OCI-LY7 (cell line): Measurements from ENCODE around the gene LOX. TPM values are rescaled to one million over a fixed set of nuclear protein-coding genes. Genes with fewer than 3 reads are reported as not detected.

ENCODE experiments used
- BruUV-seq: library from RNA; stranded (reverse); fragments of 400-500 nt; replicated peaks from 2 replicates; lab custom pipeline; 2021; lab: Mats Ljungman, UMichigan
- CTCF ChIA-PET: fragments of 300-600 bp; sonication (Branson Sonifier 250); formaldehyde crosslinking; loops from one replicate; lab custom pipeline; 2022; ENCODE audit warnings: antibody characterized with exemption; ENCODE audit not compliant: unreplicated experiment; lab: Charles Lee
- POLR2A ChIA-PET: fragments of 300-600 bp; sonication (Branson Sonifier 250); formaldehyde crosslinking; loops from one replicate; lab custom pipeline; 2022; ENCODE audit warnings: antibody characterized with exemption; lab: Charles Lee
- DNase-seq: peaks from one replicate; pipeline ENCODE4 v3.0.0-alpha.2; 2015; ENCODE audit warnings: low spot score
- H2AFZ ChIP-seq: fragments of 200-600 bp; sonication (generic), shearing (Covaris generic); 2 replicates; pipeline ENCODE4 v1.6.1; 2014; ENCODE audit warnings: mild to moderate bottlenecking, antibody characterized with exemption, low read length, moderate library complexity
- H3K27ac ChIP-seq: fragments of 200-600 bp; sonication (generic); 2 replicates; pipeline ENCODE4 v1.5.1; 2014; ENCODE audit warnings: mixed run types, low read depth, mild to moderate bottlenecking, moderate library complexity, low read length, inconsistent platforms; ENCODE audit not compliant: poor library complexity, severe bottlenecking
- H3K36me3 ChIP-seq: fragments of 200-600 bp; sonication (generic); 2 replicates; pipeline ENCODE4 v1.6.1; 2014; ENCODE audit warnings: mild to moderate bottlenecking, antibody characterized with exemption, low read length, moderate library complexity, mixed read lengths; ENCODE audit not compliant: insufficient read depth
- H3K4me1 ChIP-seq: fragments of 200-600 bp; sonication (generic); 2 replicates; pipeline ENCODE4 v1.5.1; 2014; ENCODE audit warnings: mild to moderate bottlenecking, low read length; ENCODE audit not compliant: insufficient read depth, poor library complexity, severe bottlenecking
- H3K4me2 ChIP-seq: fragments of 200-600 bp; sonication (generic); 2 replicates; pipeline ENCODE4 v1.6.1; 2014; ENCODE audit warnings: mild to moderate bottlenecking, low read length
- H3K4me3 ChIP-seq: fragments of 200-600 bp; sonication (generic); 2 replicates; pipeline ENCODE4 v1.5.1; 2014; ENCODE audit warnings: mild to moderate bottlenecking, low read depth, low read length; ENCODE audit not compliant: poor library complexity, severe bottlenecking
- H3K79me2 ChIP-seq: fragments of 200-600 bp; sonication (generic); 2 replicates; pipeline ENCODE4 v1.6.1; 2016; ENCODE audit warnings: low read depth, mild to moderate bottlenecking, low read length, moderate library complexity, mixed read lengths; ENCODE audit not compliant: insufficient read depth
- H3K9me2 ChIP-seq: fragments of 200-600 bp; sonication (generic); 2 replicates; pipeline ENCODE4 v1.6.1; 2016; ENCODE audit warnings: mild to moderate bottlenecking, low read length, mixed read lengths; ENCODE audit not compliant: insufficient read depth
- H3K9me3 ChIP-seq: fragments of 200-600 bp; sonication (generic); 2 replicates; pipeline ENCODE4 v1.6.1; 2014; ENCODE audit warnings: mild to moderate bottlenecking, mixed run types, low read length, mixed read lengths
- H4K20me1 ChIP-seq: fragments of 200-600 bp; sonication (generic); 2 replicates; pipeline ENCODE4 v1.6.1; 2014; ENCODE audit warnings: mild to moderate bottlenecking, antibody characterized with exemption, low read length, moderate library complexity, mixed read lengths; ENCODE audit not compliant: insufficient read depth
- EZH2phosphoT487 ChIP-seq: fragments of 200-600 bp; sonication (generic); IDR thresholded peaks from 2 replicates; pipeline ENCODE4 v1.6.1; 2018; ENCODE audit warnings: low read depth, borderline replicate concordance, mild to moderate bottlenecking, mixed run types, antibody characterized with exemption, low read length, moderate library complexity, mixed read lengths
- intact Hi-C: fragments of 100-400 bp; cut with micrococcal nuclease; formaldehyde crosslinking; loops from one replicate; pipeline ENCODE4 v1.10.0; 2022; ENCODE audit not compliant: unreplicated experiment
- total RNA-seq, 2 experiments: library from RNA; depleted of rRNA in 1 of 2; stranded (reverse); fragments of >200 nt in 1 of 2; shearing (Covaris generic) in 1 of 2; gene quantifications; 2 replicates each; pipeline ENCODE4 v1.2.3, GENCODE V29; 2014 to 2022
- TF ChIP-seq, protein P1 (sequence below): fragments of 200-600 bp; sonication (generic); conservative IDR thresholded peaks from 2 replicates; pipeline ENCODE4 v1.5.1; 2014; ENCODE audit warnings: mild to moderate bottlenecking, antibody characterized with exemption, low read length, moderate library complexity, mixed read lengths

LOX gene
- total RNA-seq, 2 experiments from 2014 or later, result not detected

DNA sequence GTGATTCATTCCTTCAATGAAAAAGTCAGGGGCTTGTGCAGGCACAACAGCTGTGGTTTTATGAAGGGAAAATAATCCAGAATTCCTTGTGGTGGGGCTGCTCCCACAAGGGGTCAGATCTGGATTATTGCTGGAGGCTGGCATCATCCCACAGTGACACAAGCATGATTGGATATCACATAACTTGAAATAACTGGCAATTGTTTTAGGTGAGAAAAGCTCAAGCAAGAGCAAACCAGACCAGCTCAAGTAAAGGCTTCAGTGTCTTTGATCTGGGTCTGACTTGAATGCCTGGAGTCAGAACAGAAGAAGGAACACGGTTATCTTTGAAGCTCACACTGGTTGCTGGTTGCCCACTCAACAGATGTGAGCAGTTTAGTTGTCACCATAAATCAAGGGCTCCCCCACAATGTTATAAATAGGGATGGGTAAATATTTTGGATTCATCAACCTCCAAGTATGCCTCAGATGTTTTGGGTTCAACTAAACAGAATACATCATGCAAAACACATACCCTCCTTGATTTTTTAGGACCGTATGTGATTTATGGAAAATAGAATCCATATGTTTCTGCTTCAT, 48.2 kb upstream of the LOX start:
- POLR2A ChIA-PET, result interaction anchor here (0.5 kb wide), 1 partner anchor 251 kb away, joined by 5 read pairs; no protein-coding TSS in a partner anchor
- H4K20me1 ChIP-seq, result no peaks in the 10 kb centered on the region
- H3K79me2 ChIP-seq, result no peaks in the 10 kb centered on the region
- no peaks in the 10 kb centered on the region for H3K36me3 ChIP-seq
- H3K4me2 ChIP-seq, result no peak overlapping the region
- no peaks in the 10 kb centered on the region for H3K9me3 ChIP-seq
- no peak overlapping the region for H3K27ac ChIP-seq
- TF ChIP-seq EZH2phosphoT487, result no peak
- TF ChIP-seq, protein P1, sequence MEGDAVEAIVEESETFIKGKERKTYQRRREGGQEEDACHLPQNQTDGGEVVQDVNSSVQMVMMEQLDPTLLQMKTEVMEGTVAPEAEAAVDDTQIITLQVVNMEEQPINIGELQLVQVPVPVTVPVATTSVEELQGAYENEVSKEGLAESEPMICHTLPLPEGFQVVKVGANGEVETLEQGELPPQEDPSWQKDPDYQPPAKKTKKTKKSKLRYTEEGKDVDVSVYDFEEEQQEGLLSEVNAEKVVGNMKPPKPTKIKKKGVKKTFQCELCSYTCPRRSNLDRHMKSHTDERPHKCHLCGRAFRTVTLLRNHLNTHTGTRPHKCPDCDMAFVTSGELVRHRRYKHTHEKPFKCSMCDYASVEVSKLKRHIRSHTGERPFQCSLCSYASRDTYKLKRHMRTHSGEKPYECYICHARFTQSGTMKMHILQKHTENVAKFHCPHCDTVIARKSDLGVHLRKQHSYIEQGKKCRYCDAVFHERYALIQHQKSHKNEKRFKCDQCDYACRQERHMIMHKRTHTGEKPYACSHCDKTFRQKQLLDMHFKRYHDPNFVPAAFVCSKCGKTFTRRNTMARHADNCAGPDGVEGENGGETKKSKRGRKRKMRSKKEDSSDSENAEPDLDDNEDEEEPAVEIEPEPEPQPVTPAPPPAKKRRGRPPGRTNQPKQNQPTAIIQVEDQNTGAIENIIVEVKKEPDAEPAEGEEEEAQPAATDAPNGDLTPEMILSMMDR, result no peak
- H2AFZ ChIP-seq, result no peak overlapping the region
- intact Hi-C loops, result no loop called here
- no peaks in the 10 kb centered on the region for H3K9me2 ChIP-seq
- no TSS peak for BruUV-seq
- H3K4me1 ChIP-seq, result no peaks in the 10 kb centered on the region
- no peak for DNase-seq
- no peak overlapping the region for H3K4me3 ChIP-seq
- CTCF ChIA-PET, result no interaction called here

DNA sequence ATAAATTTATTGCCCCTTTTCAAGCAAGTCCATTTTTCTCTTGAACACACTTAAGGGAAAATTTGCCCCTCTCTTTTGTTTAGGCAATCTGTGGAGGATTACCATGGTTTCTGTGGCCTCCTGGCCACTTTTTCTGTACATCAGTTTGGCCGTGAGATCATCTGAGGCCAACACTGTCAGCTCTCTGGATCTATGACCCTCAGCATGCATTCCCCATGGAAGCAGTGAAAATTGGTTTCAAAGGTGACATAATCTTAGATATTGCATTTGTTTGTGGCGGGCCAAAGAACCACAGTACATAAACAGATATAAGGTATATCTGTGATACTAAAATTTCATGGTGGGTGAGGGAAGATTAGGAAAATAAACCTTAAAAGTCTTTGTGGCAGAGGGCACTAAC, 46.7 kb upstream of the LOX start:
- H3K4me3 ChIP-seq, result no peak overlapping the region
- H3K27ac ChIP-seq, result no peak overlapping the region
- no TSS peak for BruUV-seq
- CTCF ChIA-PET, result no interaction called here
- no peaks in the 10 kb centered on the region for H3K9me2 ChIP-seq
- no peak for DNase-seq
- no peaks in the 10 kb centered on the region for H3K79me2 ChIP-seq
- POLR2A ChIA-PET, result interaction anchor here (0.7 kb wide), 1 partner anchor 236 kb away, joined by 3 read pairs; no protein-coding TSS in a partner anchor
- no peaks in the 10 kb centered on the region for H4K20me1 ChIP-seq
- no peaks in the 10 kb centered on the region for H3K4me1 ChIP-seq
- no peaks in the 10 kb centered on the region for H3K9me3 ChIP-seq
- TF ChIP-seq EZH2phosphoT487, result no peak
- TF ChIP-seq, protein P1, result no peak
- no peak overlapping the region for H2AFZ ChIP-seq
- no peaks in the 10 kb centered on the region for H3K36me3 ChIP-seq
- intact Hi-C loops, result no loop called here
- H3K4me2 ChIP-seq, result no peak overlapping the region
